ENCODE results near the gene CETN2.

- TF ChIP-seq CTCF (IDR thresholded peaks at IDR 0.05) (no peak), POLR2AphosphoS5 (IDR thresholded peaks at IDR 0.05) (no peak)
Measured at GRCh38 chrX:152823657-152824056, 6.9 kb downstream of the CETN2 start.
